ENCODE results near the gene CLEC1A.

Gene CLEC1A

GRCh38 chr12:10088955-10089900 lies 9.6 kb downstream of the CLEC1A start:
- TF ChIP-seq CTCF (IDR thresholded peaks at IDR 0.05; ENCODE audit: extremely low read depth, missing control alignments) = no peak
- DNase-seq (ENCODE audit: low spot score) = no peak

GRCh38 chr12:10088031-10088430 lies 10.8 kb downstream of the CLEC1A start:
- DNase-seq (ENCODE audit: low spot score) = no peak
- no peak for TF ChIP-seq CTCF (IDR thresholded peaks at IDR 0.05; ENCODE audit: extremely low read depth, missing control alignments)

- no peak for TF ChIP-seq CTCF (IDR thresholded peaks at IDR 0.05; ENCODE audit: extremely low read depth, missing control alignments)
- no peak for DNase-seq (ENCODE audit: low spot score)
These were observed 12.4 kb downstream of the CLEC1A start for GRCh38 chr12:10086387-10086786.

GRCh38 chr12:10084733-10085132 lies 14.1 kb downstream of the CLEC1A start:
- no peak for TF ChIP-seq CTCF (IDR thresholded peaks at IDR 0.05; ENCODE audit: extremely low read depth, missing control alignments)
- DNase-seq (ENCODE audit: low spot score) = no peak

GRCh38 chr12:10082117-10082874 lies 16.5 kb downstream of the CLEC1A start:
- no peak for TF ChIP-seq CTCF (IDR thresholded peaks at IDR 0.05; ENCODE audit: extremely low read depth, missing control alignments)
- no peak for DNase-seq (ENCODE audit: low spot score)

GRCh38 chr12:10075451-10075850 lies 23.3 kb downstream of the CLEC1A start:
- DNase-seq (ENCODE audit: low spot score) = no peak
- no peak for TF ChIP-seq CTCF (IDR thresholded peaks at IDR 0.05; ENCODE audit: extremely low read depth, missing control alignments)

- no peak for DNase-seq (ENCODE audit: low spot score)
These were observed 25.5 kb downstream of the CLEC1A start for GRCh38 chr12:10073261-10073660.

More at GRCh38 chr12:10073261-10073660, 25.5 kb downstream of the CLEC1A start:
- no peak for TF ChIP-seq CTCF (IDR thresholded peaks at IDR 0.05; ENCODE audit: extremely low read depth, missing control alignments)
